Ureter (tissue), 1 donor: ENCODE results near the gene KDM2A. TPM values are rescaled to one million over a fixed set of nuclear protein-coding genes. Genes with fewer than 3 reads are reported as not detected.
"Not testable (repeated sequence)": the region's sequence is repeated elsewhere in the genome, so short reads cannot be mapped to it uniquely, and the experiment has no call there.

Experiments used
- DNase-seq: peaks from one replicate; pipeline ENCODE4 v3.0.0-alpha.2; 2020; ENCODE audit warnings: low spot score
- total RNA-seq: library from RNA; stranded (reverse); gene quantifications from one replicate; pipeline ENCODE4 v1.2.4, GENCODE V29; 2023
- donor health status: DM: yes; HTN: yes; CAD: no.

KDM2A gene
- total RNA-seq, 1 donor from 2014 or later: 106 TPM

- DNase-seq: no peak
Observed at GRCh38 chr11:67167719-67168118, 48.7 kb downstream of the KDM2A start.

- not testable (repeated sequence) for DNase-seq
Observed at GRCh38 chr11:67168911-67169310, 49.8 kb downstream of the KDM2A start.

- DNase-seq: no peak
Observed at GRCh38 chr11:67174311-67174710, 55.2 kb downstream of the KDM2A start.

GRCh38 chr11:67177399-67178281 is 58.6 kb downstream of the KDM2A start:
- no peak for DNase-seq

GRCh38 chr11:67178421-67178820 is 59.4 kb downstream of the KDM2A start:
- DNase-seq: no peak

- no peak for DNase-seq
Observed at GRCh38 chr11:67178878-67179277, 59.8 kb downstream of the KDM2A start.

GRCh38 chr11:67179892-67180490 is 60.9 kb downstream of the KDM2A start:
- no peak for DNase-seq

GRCh38 chr11:67194096-67194495 is 75.0 kb downstream of the KDM2A start:
- no peak for DNase-seq

GRCh38 chr11:67195971-67196456 is 77.0 kb downstream of the KDM2A start:
- DNase-seq: no peak

- no peak for DNase-seq
Observed at GRCh38 chr11:67197606-67198005, 78.5 kb downstream of the KDM2A start.

GRCh38 chr11:67198781-67199180 is 79.7 kb downstream of the KDM2A start:
- DNase-seq: not testable (repeated sequence)

GRCh38 chr11:67199751-67200150 is 80.7 kb downstream of the KDM2A start:
- no peak for DNase-seq

- DNase-seq: no peak
Observed at GRCh38 chr11:67202028-67202427, 83.0 kb downstream of the KDM2A start.

GRCh38 chr11:67204822-67205221 is 85.8 kb downstream of the KDM2A start:
- DNase-seq: no peak

- not testable (repeated sequence) for DNase-seq
Observed at GRCh38 chr11:67209222-67209621, 90.2 kb downstream of the KDM2A start.

- no peak for DNase-seq
Observed at GRCh38 chr11:67211656-67212436, 92.8 kb downstream of the KDM2A start.

- no peak for DNase-seq
Observed at GRCh38 chr11:67213178-67213621, 94.1 kb downstream of the KDM2A start.

- DNase-seq: no peak
Observed at GRCh38 chr11:67227726-67228125, 108.7 kb downstream of the KDM2A start.

GRCh38 chr11:67230406-67230805 is 111.3 kb downstream of the KDM2A start:
- DNase-seq: no peak

GRCh38 chr11:67230886-67231285 is 111.8 kb downstream of the KDM2A start:
- DNase-seq: no peak

- DNase-seq: no peak
Observed at GRCh38 chr11:67233584-67234190, 114.6 kb downstream of the KDM2A start.

GRCh38 chr11:67234571-67234970 is 115.5 kb downstream of the KDM2A start:
- DNase-seq: not testable (repeated sequence)
